ENCODE data around the gene RAB23.

GRCh38 chr6:57177545-57178265 lies 44.4 kb downstream of the RAB23 start:
- TF ChIP-seq ZBTB7A (IDR thresholded peaks at IDR 0.05; ENCODE audit: low read depth) = no peak
- no peak for TF ChIP-seq EP300 (IDR thresholded peaks at IDR 0.05; ENCODE audit: borderline replicate concordance)
- TF ChIP-seq NFIC (IDR thresholded peaks at IDR 0.05) = no peak
- no peak for TF ChIP-seq REST (IDR thresholded peaks at IDR 0.05; ENCODE audit: low read depth)
- TF ChIP-seq TCF12 (IDR thresholded peaks at IDR 0.05; ENCODE audit: low read depth) = no peak
- no peak for TF ChIP-seq EGR1 (IDR thresholded peaks at IDR 0.05)
- no peak for TF ChIP-seq RAD21 (IDR thresholded peaks at IDR 0.05; ENCODE audit: low read depth)
- TF ChIP-seq YY1 (IDR thresholded peaks at IDR 0.05; ENCODE audit: low read depth) = no peak
- no peak for TF ChIP-seq TAF1 (IDR thresholded peaks at IDR 0.05; ENCODE audit: low read depth)
- no peak for TF ChIP-seq CEBPB (IDR thresholded peaks at IDR 0.05)
- TF ChIP-seq CREB1 (IDR thresholded peaks at IDR 0.05; ENCODE audit: low read depth) = no peak
